H1 (cell line): ENCODE data around the gene ZFP57. TPM values are rescaled to one million over a fixed set of nuclear protein-coding genes. Genes with fewer than 3 reads are reported as not detected.

ENCODE experiments used
- ASH2L ChIP-seq: fragments of 200-600, 300-600 bp; sonication (generic); IDR thresholded peaks from one replicate; pipeline ENCODE4 v1.7.1; 2017; ENCODE audit warnings: low read length
- CBX5 ChIP-seq: fragments of 300-800, 300-1000 bp; sonication (generic); IDR thresholded peaks from 2 replicates; pipeline ENCODE4 v1.7.1; 2016; ENCODE audit warnings: antibody characterized with exemption, low read length, low read depth
- RFX5 ChIP-seq: IDR thresholded peaks from 2 replicates; pipeline ENCODE4 v1.6.1; 2011; ENCODE audit warnings: low read depth, low read length, improper control_type of control experiment, borderline replicate concordance
- polyA plus RNA-seq, 7 experiments: library from polyadenylated mRNA; depleted of rRNA in 3 of 7; stranded (reverse) in 5 of 7; unstranded in 2 of 7; fragments of >200 nt in 5 of 7; fragments of 200-250 nt in 2 of 7; gene quantifications; 1 replicate in 5 of 7; 2 replicates in 1 of 7; 4 replicates in 1 of 7; pipeline versions ENCODE4 v1.2.1 to v1.2.3, GENCODE V29; 2011 to 2013; ENCODE audit warnings: missing spikeins in 2 of 7, mixed read lengths in 2 of 7
- total RNA-seq: library from RNA; stranded (reverse); fragmentation: NEBNext Ultra II Directional; extraction: Animal tissue kit (Norgen Biotek cat#: 25700); gene quantifications from 2 replicates; pipeline ENCODE4 v1.2.1, GENCODE V29; 2021

The ZFP57 gene
- total and polyA plus RNA-seq, 2 of the 8 experiments (the other 6 are each of a cell fraction or from before 2014, with no cell fraction given): 0.85 to 1.2 TPM

GRCh38 chr6:29649701-29650673 is 31.0 kb downstream of the ZFP57 start (continued):
- TF ChIP-seq CBX5 (no peak), ASH2L (peak; percentile 83), RFX5 (peak; percentile 98)
